ENCODE data around the gene CDK5R1.
A peak's percentile ranks its signal among the peaks of the same experiment; 100 is the strongest.

Gene CDK5R1

GRCh38 chr17:32470405-32471167 lies 16.2 kb upstream of the CDK5R1 start:
- no peak for FAIRE-seq

GRCh38 chr17:32471652-32472051 lies 15.1 kb upstream of the CDK5R1 start:
- DNase-seq (ENCODE audit: insufficient read length, low spot score) (no peak), FAIRE-seq (no peak)

More at GRCh38 chr17:32470405-32471167, 16.2 kb upstream of the CDK5R1 start:
- DNase-seq (ENCODE audit: insufficient read length, low spot score), result no peak

DNA sequence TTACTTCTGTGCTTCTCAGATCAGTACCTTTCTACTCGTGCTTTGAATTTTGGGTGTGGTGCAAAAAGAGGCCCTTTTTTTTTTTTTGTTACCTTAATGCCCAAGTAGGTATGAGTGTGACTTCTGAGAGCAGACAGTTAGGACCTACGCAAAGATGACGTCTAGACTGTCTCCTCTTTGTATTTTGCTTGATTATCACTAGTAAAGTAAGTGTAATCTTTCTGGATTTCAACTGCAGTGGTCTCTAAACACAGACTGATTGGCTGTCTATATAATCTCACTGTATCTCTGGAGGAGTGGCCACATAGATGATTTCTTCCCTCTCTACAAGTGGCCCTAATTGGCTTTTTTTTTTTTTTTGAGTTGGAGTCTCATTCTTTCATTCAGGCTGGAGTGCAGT lies 11.5 kb upstream of the CDK5R1 start:
- DNase-seq (ENCODE audit: insufficient read length, low spot score), result no peak

DNA sequence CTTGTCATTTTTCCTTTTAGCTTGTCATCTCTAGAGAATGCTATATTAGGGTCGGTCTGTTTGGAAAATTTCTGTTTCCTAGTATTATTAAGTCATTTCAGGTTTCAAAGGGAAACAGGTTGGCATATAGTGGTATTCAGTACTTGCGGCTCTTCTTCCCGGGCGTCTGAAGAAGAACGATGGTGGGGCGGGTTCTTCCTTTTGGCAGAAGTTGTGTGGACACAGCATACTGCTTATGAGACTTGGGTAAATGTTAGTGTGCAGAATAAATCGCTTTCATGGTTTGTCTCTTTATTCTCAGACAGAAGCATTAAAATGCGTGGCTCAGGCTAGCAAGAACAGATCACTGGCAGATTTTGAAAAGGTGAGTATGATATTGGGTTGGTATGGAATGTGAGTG lies 9.6 kb upstream of the CDK5R1 start:
- DNase-seq (ENCODE audit: insufficient read length, low spot score) (no peak), FAIRE-seq (no peak)

More for the DNA sequence above, 11.5 kb upstream of the CDK5R1 start:
- no peak for FAIRE-seq

DNA sequence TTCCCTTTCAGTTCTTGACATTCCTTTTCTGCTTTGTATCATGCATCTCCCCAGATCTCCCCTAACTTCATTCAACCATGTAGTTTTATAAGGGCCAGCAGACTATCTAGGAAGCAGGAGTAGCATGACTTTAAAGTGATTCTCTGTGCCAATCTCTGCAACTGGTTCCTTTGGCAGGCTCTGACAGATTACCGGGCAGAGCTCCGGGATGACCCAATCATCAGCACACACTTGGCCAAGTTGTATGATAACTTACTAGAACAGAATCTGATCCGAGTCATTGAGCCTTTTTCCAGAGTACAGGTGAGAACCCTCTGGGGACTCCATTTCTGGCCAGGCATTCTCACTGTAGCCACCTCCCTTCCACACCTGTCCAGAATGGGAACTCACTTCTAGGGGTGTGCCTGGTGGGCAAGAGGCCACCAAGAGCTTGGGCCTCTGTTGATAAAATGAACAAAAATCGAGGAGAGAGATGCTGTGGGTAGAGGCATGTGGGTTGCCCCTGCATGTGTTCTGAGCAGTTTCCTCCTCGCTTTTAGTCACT lies 7.6 kb upstream of the CDK5R1 start:
- FAIRE-seq (no peak), DNase-seq (ENCODE audit: insufficient read length, low spot score) (no peak)

DNA sequence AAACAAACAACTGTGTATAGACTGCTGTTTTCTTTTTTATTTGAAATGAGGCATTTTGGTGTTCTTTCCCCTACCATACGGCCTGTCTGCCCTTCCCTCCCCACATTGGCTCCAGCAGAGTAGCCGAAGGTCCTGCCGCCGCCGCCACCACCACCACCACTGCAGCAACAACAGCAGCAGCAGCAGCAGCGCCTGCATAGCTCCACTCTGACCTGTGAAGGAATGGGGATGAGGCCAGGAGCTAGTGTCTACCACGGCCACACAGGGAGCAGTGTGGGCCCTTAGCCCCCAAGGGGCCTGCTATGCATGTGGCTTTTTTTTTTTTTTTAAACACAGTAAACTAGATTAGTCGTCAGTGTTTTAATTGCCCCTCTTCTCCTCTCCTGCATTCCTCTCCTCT lies 5.6 kb upstream of the CDK5R1 start:
- FAIRE-seq (no peak), DNase-seq (ENCODE audit: insufficient read length, low spot score) (no peak)

GRCh38 chr17:32482568-32483320 lies 4.0 kb upstream of the CDK5R1 start:
- FAIRE-seq, result no peak
- DNase-seq (ENCODE audit: insufficient read length, low spot score), result no peak

GRCh38 chr17:32483451-32484019 lies 3.3 kb upstream of the CDK5R1 start:
- DNase-seq (ENCODE audit: insufficient read length, low spot score), result peak; percentile 70
- FAIRE-seq, result no peak

GRCh38 chr17:32484041-32484461 lies 2.7 kb upstream of the CDK5R1 start:
- DNase-seq (ENCODE audit: insufficient read length, low spot score), result no peak
- no peak for FAIRE-seq

DNA sequence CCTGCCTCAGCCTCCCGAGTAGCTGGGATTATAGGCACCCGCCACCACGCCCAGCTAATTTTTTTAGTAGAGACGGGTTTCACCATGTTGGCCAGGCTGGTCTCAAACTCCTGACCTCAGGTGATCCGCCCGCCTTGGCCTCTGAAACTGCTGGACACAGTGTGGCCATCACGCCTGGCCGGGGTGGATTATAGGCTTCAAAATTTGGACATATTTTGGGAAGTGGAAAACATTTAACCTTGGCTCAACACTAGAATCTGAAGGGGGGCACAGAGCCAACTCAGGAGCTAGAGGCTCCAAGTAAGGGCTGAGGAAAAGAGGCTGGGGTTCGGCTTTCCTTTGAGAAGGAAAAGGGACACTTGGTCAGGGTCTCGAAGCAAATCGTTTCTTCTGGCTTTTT lies 2.2 kb upstream of the CDK5R1 start:
- FAIRE-seq (no peak), DNase-seq (ENCODE audit: insufficient read length, low spot score) (no peak)

DNA sequence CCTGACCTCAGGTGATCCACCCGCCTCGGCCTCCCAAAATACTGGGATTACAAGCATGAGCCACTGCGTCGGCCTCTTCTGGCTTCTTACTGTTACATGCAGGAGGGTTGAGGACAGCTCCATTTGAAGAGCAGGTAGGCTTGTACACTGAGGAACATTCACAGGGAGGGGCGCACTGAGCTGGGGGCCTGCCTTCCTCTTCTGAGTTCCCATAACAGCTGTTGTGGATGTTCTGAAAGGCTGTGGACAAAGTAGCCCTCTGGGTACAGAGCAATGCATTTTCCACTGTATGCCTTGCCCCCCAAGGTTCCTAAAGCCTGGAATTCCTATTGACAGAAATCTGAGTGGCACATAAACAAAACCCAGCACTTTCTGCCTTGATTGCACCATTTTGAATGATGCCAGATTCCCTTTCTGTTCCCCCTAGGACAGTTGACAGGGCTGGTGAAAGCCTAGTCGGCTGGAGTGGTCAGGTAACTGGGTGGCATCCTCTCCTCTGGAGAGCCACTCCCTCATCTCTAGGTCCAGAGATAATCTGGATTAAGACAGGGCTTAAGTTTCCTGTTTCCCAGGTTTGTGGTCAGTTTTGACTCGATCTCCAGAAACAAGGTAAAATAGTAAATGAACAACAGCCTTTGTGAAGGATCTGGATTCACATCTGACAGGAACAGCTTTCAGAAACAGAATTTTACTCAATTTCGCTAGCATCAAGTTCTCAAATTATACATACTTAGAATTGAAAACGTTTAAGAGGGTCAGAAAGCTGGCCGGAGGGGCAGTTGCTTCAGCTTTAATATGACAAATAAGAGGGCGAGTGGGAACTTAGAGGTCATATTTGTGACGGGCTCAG lies 1.3 kb upstream of the CDK5R1 start:
- FAIRE-seq, result peak; percentile 49
- DNase-seq (ENCODE audit: insufficient read length, low spot score), result no peak

GRCh38 chr17:32486111-32486700 lies 587 bp upstream of the CDK5R1 start:
- DNase-seq (ENCODE audit: insufficient read length, low spot score) (peak; percentile 69), FAIRE-seq (peak; percentile 57)

GRCh38 chr17:32487473-32488176 lies 832 bp downstream of the CDK5R1 start:
- DNase-seq (ENCODE audit: insufficient read length, low spot score) (no peak), FAIRE-seq (peak; percentile 33)

DNA sequence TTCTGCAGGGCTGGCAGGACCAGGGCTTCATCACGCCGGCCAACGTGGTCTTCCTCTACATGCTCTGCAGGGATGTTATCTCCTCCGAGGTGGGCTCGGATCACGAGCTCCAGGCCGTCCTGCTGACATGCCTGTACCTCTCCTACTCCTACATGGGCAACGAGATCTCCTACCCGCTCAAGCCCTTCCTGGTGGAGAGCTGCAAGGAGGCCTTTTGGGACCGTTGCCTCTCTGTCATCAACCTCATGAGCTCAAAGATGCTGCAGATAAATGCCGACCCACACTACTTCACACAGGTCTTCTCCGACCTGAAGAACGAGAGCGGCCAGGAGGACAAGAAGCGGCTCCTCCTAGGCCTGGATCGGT lies 1.4 kb downstream of the CDK5R1 start:
- FAIRE-seq, result peak; percentile 66

GRCh38 chr17:32488604-32489180 lies 1.9 kb downstream of the CDK5R1 start:
- FAIRE-seq, result no peak

More for the DNA sequence above, 1.4 kb downstream of the CDK5R1 start:
- DNase-seq (ENCODE audit: insufficient read length, low spot score), result no peak

DNA sequence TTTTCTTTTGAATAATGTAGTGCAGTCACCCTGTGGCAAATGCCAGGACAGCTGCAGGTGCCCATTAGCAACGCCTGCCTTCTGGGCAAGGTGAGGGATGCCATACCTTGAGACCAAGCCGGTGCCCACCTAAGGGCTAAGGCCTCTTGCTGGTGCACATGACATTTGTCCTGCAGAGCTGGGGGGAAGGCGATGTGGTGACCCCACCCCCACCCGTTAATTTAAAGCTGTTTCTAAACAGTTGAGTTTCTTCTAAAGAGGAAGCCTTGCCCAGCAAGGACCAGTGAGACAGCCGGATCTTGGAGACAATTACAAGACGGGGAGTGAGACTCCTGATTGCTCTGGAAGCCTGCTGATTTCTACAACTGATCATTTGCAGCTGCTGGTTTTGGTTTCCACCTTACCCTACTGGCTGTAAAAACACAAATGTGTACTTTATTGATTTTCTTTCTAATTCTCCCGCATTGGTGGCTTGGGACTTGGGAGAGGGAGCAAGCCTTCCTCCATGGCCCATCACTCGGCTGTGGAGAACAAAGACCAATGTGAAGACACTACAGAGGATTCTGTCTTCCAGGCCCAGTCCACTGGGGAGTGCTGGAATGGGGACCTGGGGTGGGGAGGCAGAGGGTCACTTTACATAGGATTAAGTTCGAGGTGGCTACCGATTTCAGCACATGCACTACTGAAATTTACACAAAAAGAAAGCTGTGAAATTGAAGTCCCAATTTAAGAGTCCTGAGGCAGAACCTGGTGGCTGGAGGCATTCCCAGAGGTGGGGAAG lies 2.7 kb downstream of the CDK5R1 start:
- no peak for FAIRE-seq
- DNase-seq (ENCODE audit: insufficient read length, low spot score), result no peak

More at GRCh38 chr17:32488604-32489180, 1.9 kb downstream of the CDK5R1 start:
- DNase-seq (ENCODE audit: insufficient read length, low spot score), result no peak

DNA sequence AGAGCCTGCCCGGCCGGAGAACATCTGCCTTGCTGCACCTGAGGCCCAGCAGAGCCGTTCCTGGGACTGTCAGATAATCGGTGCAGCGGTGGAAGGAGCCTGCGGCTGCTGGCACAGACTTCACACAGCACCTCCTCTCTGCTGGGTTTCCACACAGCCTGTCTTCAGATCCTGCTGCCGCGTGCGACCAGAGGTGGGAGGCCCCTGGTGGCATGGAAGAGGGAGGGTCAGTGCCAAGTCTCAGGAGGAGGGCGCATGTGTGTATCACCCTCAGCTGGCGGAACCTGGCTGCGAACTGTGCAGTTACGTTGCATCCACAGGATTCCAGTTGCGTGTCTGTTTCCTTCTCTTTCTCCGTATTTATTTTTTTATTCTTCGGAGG lies 3.3 kb downstream of the CDK5R1 start:
- FAIRE-seq, result no peak
- DNase-seq (ENCODE audit: insufficient read length, low spot score), result no peak
